Fibroblast of the aortic adventitia (primary cell): ENCODE data around the gene GRIN3B. TPM values are rescaled to one million over a fixed set of nuclear protein-coding genes. Genes with fewer than 3 reads are reported as not detected.
"Not testable (repeated sequence)": the region's sequence is repeated elsewhere in the genome, so short reads cannot be mapped to it uniquely, and the experiment has no call there.

ENCODE experiments used
- DNase-seq: peaks from one replicate; pipeline ENCODE4 v3.0.0-alpha.2; 2010; ENCODE audit warnings: low read depth
- H3K4me3 ChIP-seq: 2 replicates; pipeline ENCODE4 v1.5.1; 2011; ENCODE audit warnings: low read depth, mild to moderate bottlenecking, control low read depth, low read length, moderate library complexity
- total RNA-seq: library from RNA; depleted of rRNA; stranded (reverse); fragments of >200 nt; gene quantifications from 2 replicates; pipeline ENCODE4 v1.2.3, GENCODE V29; 2012; ENCODE audit warnings: low replicate concordance
- TF ChIP-seq, protein P1 (sequence below): IDR thresholded peaks from 2 replicates; pipeline ENCODE4 v1.5.1; 2011; ENCODE audit warnings: mild to moderate bottlenecking, low read length, control low read depth, inconsistent platforms; ENCODE audit not compliant: insufficient read depth

GRIN3B gene
- total RNA-seq, 1 donor = 0.45 TPM

GRCh38 chr19:954672-955494, 45.3 kb upstream of the GRIN3B start:
- DNase-seq = no peak
- no peak overlapping the region for H3K4me3 ChIP-seq
- TF ChIP-seq, protein P1, sequence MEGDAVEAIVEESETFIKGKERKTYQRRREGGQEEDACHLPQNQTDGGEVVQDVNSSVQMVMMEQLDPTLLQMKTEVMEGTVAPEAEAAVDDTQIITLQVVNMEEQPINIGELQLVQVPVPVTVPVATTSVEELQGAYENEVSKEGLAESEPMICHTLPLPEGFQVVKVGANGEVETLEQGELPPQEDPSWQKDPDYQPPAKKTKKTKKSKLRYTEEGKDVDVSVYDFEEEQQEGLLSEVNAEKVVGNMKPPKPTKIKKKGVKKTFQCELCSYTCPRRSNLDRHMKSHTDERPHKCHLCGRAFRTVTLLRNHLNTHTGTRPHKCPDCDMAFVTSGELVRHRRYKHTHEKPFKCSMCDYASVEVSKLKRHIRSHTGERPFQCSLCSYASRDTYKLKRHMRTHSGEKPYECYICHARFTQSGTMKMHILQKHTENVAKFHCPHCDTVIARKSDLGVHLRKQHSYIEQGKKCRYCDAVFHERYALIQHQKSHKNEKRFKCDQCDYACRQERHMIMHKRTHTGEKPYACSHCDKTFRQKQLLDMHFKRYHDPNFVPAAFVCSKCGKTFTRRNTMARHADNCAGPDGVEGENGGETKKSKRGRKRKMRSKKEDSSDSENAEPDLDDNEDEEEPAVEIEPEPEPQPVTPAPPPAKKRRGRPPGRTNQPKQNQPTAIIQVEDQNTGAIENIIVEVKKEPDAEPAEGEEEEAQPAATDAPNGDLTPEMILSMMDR = no peak

DNA sequence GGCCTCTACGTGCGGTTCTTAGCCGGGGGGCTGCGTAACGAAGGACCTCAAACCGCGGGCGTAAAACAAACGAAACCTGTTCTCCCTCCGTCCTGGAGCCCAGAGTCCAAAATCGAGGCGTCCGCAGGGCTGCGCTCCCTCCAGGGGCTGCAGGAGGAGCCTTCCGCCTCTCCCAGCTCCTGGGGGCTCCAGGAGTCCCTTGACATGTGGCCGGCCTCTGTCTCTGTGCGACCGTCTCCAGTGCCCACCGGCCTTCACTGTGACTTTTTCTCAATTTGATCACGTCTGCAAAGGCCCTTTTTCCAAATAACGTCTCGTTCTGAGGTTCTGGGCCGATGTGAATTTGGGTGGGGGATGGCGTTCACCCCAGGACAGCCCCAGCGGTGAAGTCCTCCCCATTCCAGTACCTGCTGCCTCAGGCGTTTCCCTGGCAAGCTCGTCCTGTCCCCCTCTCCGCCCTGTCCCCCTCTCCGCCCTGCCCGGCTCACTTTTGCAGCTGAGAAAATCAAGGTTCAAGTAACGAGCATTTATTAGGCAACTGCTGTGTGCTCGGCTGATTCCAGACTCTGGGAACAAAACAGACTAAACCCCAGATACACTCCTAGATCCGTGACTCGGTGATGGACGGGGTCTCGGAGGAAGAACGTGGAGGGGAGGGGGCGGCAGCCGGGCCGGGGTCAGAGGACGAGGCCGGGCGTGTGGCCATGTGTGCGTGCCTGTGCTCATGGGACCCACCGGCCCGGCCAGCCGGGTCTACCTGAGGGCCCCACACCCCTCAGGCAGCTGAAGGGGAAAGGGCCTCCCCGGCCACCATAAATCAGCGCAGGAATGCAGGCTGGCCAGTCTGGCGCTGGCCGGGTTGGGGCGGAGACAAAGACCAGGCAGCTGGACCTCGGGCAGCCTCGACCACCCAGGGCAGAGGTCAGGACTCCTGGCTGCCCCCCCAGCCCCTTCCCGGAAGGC, 44.1 kb upstream of the GRIN3B start:
- no peak overlapping the region for H3K4me3 ChIP-seq
- no peak for DNase-seq
- TF ChIP-seq, protein P1 = no peak

- TF ChIP-seq, protein P1 = no peak
- H3K4me3 ChIP-seq = no peak overlapping the region
- no peak for DNase-seq
Observed at GRCh38 chr19:956766-957440, 43.3 kb upstream of the GRIN3B start.

- DNase-seq, H3K4me3 ChIP-seq: not testable (repeated sequence)
Observed at GRCh38 chr19:957578-957977, 42.6 kb upstream of the GRIN3B start.

- DNase-seq = no peak
- TF ChIP-seq, protein P1 = no peak
- no peak overlapping the region for H3K4me3 ChIP-seq
Observed at GRCh38 chr19:958967-959855, 41.0 kb upstream of the GRIN3B start.

DNA sequence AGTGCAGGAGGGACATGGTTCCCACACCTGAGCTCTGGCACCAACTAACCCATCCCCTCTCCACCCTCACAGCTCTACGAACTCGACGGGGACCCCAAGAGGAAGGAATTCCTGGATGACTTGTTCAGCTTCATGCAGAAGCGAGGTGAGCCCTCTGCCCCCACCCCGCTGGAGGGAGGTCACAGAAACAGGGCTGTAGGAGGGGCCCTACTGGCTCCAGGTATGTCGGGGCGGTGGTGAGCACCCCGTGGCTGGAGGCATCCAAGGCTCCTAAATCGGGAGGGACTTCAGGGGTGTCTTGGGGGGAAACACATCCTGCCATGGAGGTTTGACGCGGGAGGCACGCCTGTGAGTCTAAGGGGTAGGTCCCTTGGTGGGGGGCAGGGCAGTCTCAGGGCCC, 40.2 kb upstream of the GRIN3B start:
- no peak overlapping the region for H3K4me3 ChIP-seq
- no peak for DNase-seq
- TF ChIP-seq, protein P1 = no peak
